Vagina (tissue), 2 donors: ENCODE results near the gene SDE2. TPM values are rescaled to one million over a fixed set of nuclear protein-coding genes. Genes with fewer than 3 reads are reported as not detected.

Experiments used
- DNase-seq, 2 donors: peaks; one replicate each; pipeline ENCODE4 v3.0.0-alpha.2; 2017; ENCODE audit errors: extremely low spot score in 2 of 2
- H3K27ac ChIP-seq: fragments of 200-600 bp; sonication (generic); one replicate; pipeline ENCODE4 v1.5.1; 2019
- H3K27me3 ChIP-seq: fragments of 200-600 bp; sonication (generic); one replicate; pipeline ENCODE4 v1.5.1; 2019
- H3K36me3 ChIP-seq, 2 donors: fragments of 200-600 bp; sonication (generic); one replicate each; pipeline ENCODE4 v1.5.1; 2017 to 2019
- H3K4me1 ChIP-seq: fragments of 200-600 bp; sonication (generic); one replicate; pipeline ENCODE4 v1.5.1; 2019
- H3K4me3 ChIP-seq, 2 donors: fragments of 200-600 bp; sonication (generic); 1 replicate in 1 of 2; 2 replicates in 1 of 2; pipeline ENCODE4 v1.5.1; 2016 to 2019
- H3K9me3 ChIP-seq: fragments of 200-600 bp; sonication (generic); one replicate; pipeline ENCODE4 v1.5.1; 2019
- POLR2A ChIP-seq, 2 donors: fragments of 450-650 bp; IDR thresholded peaks; one replicate each; pipeline ENCODE4 v1.6.1; 2017; ENCODE audit warnings: antibody characterized with exemption in 2 of 2, mild to moderate bottlenecking in 2 of 2, moderate library complexity in 2 of 2
- POLR2AphosphoS5 ChIP-seq, 2 donors: sonication (generic); formaldehyde crosslinking; IDR thresholded peaks; one replicate each; pipeline ENCODE4 v1.9.0; 2017; ENCODE audit warnings: antibody characterized with exemption in 2 of 2, mild to moderate bottlenecking in 2 of 2, low read depth in 1 of 2; ENCODE audit not compliant: insufficient read depth in 1 of 2
- intact Hi-C: fragments of 100-400 bp; cut with DNase I; formaldehyde crosslinking; loops from one replicate; pipeline ENCODE4 v1.15.1; 2023
- total RNA-seq: library from RNA; depleted of rRNA; stranded (reverse); fragments of >200 nt; gene quantifications from one replicate; pipeline ENCODE4 v1.2.3, GENCODE V29; 2016
- TF ChIP-seq, protein P1 (sequence below), 3 experiments: fragments of 450-650 bp in 2 of 3; fragments of 200-600 bp in 1 of 3; sonication (generic) in 1 of 3; IDR thresholded peaks; one replicate each; pipeline ENCODE4 v1.5.1; 2017 to 2019; ENCODE audit warnings: antibody characterized with exemption in 3 of 3, mild to moderate bottlenecking in 2 of 3, moderate library complexity in 2 of 3

Gene SDE2
- total RNA-seq, 1 donor from 2014 or later = 14.7 TPM

DNA sequence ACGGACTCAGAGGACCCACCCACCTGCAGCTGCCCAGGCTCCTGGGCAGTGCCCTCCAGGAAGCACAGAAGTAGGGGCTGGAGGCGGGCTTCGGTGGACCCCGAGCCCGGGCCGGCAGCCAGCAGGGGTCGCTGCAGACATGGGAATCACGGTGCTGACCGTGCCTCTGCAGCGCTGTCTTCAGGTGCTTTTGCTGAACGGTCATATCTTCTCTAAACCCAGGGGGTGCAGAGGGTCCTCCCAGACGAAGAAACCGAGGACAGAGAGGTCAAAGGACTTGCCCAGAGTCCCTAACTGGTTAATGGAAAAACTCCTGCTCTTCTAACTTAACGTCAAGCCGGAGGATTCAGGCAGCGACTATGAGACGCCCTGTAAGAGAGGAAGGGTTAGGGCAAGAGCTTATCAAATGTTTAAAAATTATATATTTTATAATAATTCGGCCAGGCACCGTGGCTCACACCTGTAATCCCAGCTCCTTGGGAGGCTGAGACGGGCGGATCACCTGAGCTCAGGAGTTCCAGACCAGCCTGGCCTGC is 36.6 kb downstream of the SDE2 start:
- H3K27me3 ChIP-seq = no peaks in the 10 kb centered on the region
- H3K27ac ChIP-seq = no peak overlapping the region
- no peaks in the 10 kb centered on the region for H3K36me3 ChIP-seq
- intact Hi-C loops = no loop called here
- TF ChIP-seq, protein P1, sequence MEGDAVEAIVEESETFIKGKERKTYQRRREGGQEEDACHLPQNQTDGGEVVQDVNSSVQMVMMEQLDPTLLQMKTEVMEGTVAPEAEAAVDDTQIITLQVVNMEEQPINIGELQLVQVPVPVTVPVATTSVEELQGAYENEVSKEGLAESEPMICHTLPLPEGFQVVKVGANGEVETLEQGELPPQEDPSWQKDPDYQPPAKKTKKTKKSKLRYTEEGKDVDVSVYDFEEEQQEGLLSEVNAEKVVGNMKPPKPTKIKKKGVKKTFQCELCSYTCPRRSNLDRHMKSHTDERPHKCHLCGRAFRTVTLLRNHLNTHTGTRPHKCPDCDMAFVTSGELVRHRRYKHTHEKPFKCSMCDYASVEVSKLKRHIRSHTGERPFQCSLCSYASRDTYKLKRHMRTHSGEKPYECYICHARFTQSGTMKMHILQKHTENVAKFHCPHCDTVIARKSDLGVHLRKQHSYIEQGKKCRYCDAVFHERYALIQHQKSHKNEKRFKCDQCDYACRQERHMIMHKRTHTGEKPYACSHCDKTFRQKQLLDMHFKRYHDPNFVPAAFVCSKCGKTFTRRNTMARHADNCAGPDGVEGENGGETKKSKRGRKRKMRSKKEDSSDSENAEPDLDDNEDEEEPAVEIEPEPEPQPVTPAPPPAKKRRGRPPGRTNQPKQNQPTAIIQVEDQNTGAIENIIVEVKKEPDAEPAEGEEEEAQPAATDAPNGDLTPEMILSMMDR (IDR thresholded peaks at IDR 0.05) = no peak
- TF ChIP-seq POLR2AphosphoS5 (IDR thresholded peaks at IDR 0.05; ENCODE audit: insufficient read depth in 1 of 2, low read depth in 1 of 2) = no peak
- no peak for TF ChIP-seq POLR2A (IDR thresholded peaks at IDR 0.05)
- DNase-seq = no peak
- no peaks in the 10 kb centered on the region for H3K9me3 ChIP-seq
- H3K4me3 ChIP-seq = no peak overlapping the region
- H3K4me1 ChIP-seq = peaks cover 6% of the 10 kb centered on the region

DNA sequence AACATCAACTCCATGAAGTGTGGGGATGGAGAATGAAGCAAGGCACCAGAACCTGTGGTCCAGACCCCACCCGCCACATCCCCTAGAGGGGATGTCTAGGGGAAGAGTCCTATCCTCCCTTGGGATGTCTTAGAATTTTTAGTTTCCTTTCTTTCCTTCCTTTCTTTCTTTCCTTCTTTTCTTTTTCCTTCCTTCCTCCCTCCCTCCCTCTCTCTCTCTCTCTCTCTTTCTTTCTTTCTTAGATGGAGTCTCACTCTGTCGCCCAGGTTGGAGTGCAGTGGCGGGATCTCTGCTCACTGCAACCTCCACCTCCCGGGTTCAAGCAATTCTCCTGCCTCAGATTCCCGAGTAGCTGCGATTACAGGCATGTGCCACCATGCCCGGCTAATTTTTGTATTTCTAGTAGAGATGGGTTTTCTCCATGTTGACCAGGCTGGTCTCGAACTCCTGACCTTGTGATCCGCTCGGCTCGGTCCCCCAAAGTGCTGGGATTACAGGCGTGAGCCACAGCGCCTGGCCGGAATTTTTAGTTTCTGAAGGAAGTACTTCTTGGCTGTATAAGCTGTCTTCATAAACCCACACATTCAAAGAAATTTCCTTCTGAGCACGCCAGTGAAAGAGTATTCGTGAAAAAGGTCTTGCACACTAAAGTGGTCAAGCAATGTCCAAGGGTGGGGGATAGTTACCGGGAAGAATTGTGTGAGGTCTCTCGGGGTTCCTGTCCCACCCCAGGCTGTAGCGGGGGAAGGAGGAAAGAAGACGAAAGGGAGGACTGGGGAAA is 37.3 kb downstream of the SDE2 start:
- Histone ChIP-seq H3K9me3 (no peaks in the 10 kb centered on the region), H3K36me3 (no peaks in the 10 kb centered on the region), H3K27me3 (no peaks in the 10 kb centered on the region), H3K4me3 (no peak overlapping the region), H3K4me1 (peaks cover 6% of the 10 kb centered on the region), H3K27ac (no peak overlapping the region)
- no peak for TF ChIP-seq POLR2AphosphoS5 (IDR thresholded peaks at IDR 0.05; ENCODE audit: insufficient read depth in 1 of 2, low read depth in 1 of 2)
- TF ChIP-seq, protein P1 (IDR thresholded peaks at IDR 0.05) = no peak
- no peak for TF ChIP-seq POLR2A (IDR thresholded peaks at IDR 0.05)
- DNase-seq = no peak
- intact Hi-C loops = no loop called here

DNA sequence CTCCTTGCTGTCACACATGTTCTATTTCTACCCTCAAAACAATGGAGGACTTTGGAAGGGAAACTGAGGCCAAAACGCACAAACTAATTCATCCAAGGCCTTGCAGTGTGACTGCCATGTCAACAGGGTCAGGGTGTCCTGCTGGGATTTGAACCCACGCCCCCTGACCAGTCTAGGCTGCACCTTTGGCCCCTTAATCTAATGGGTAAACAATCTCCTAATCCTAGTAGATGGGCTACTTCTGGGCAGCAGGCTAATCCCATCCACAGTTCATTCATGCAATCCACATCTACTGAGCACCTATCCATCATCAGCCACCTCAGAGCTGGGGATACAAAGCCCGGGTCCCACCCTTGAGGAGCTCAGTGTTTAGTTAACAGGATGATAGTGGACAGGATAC is 41.1 kb downstream of the SDE2 start:
- intact Hi-C loops = no loop called here
- Histone ChIP-seq H3K27me3 (no peaks in the 10 kb centered on the region), H3K36me3 (no peaks in the 10 kb centered on the region), H3K4me3 (no peak overlapping the region), H3K27ac (no peak overlapping the region), H3K4me1 (peaks cover 6% of the 10 kb centered on the region), H3K9me3 (no peaks in the 10 kb centered on the region)
- no peak for DNase-seq
- TF ChIP-seq POLR2AphosphoS5 (IDR thresholded peaks at IDR 0.05; ENCODE audit: insufficient read depth in 1 of 2, low read depth in 1 of 2) (no peak), POLR2A (IDR thresholded peaks at IDR 0.05) (no peak)
- TF ChIP-seq, protein P1 (IDR thresholded peaks at IDR 0.05) = no peak

DNA sequence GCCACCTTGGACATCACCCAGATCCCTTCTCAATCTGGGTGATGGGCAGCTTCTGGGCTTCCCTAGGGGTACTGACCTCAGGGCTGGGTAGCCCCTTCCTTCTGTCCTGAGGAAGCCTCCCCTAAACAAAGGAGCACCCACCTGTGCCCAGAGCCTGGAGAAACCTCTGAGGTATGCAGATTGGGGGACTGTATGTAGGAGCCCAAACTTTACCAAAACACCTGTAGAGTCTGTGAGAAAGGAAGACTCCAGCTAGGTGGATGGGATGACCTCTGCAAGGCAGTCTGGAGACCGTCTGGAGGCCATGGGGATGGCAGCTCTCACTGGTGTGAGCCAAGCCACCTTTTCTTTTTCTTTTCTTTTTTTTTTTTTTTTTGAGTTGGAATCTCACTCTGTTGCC is 44.4 kb downstream of the SDE2 start:
- H3K4me3 ChIP-seq = no peak overlapping the region
- intact Hi-C loops = no loop called here
- H3K36me3 ChIP-seq = no peaks in the 10 kb centered on the region
- DNase-seq = no peak
- H3K9me3 ChIP-seq = no peaks in the 10 kb centered on the region
- H3K27me3 ChIP-seq = no peaks in the 10 kb centered on the region
- H3K4me1 ChIP-seq = no peaks in the 10 kb centered on the region
- no peak overlapping the region for H3K27ac ChIP-seq
- TF ChIP-seq, protein P1 (IDR thresholded peaks at IDR 0.05) = no peak
- TF ChIP-seq POLR2A (IDR thresholded peaks at IDR 0.05) (no peak), POLR2AphosphoS5 (IDR thresholded peaks at IDR 0.05; ENCODE audit: insufficient read depth in 1 of 2, low read depth in 1 of 2) (no peak)

DNA sequence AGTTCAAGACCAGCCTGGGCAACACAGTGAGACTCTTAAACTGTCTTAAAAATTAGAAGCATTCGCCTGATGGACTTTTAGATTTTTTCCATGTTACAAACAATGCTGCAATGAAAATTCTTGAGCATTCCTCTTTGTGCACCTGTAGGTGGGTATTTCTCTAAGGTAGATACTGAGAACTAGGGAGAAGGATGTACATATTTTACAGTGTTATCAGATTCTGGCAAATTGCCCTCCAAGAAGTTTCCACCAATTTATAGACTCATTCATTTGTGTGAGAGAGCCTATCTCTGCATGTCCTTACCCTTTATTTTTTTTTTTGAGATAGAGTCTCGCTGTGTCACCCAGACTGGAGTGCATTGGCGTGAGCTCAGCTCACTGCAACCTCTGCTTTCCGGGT is 45.8 kb downstream of the SDE2 start:
- no peak for TF ChIP-seq POLR2A (IDR thresholded peaks at IDR 0.05)
- TF ChIP-seq, protein P1 (IDR thresholded peaks at IDR 0.05) = no peak
- TF ChIP-seq POLR2AphosphoS5 (IDR thresholded peaks at IDR 0.05; ENCODE audit: insufficient read depth in 1 of 2, low read depth in 1 of 2) = no peak
- H3K27me3 ChIP-seq = no peaks in the 10 kb centered on the region
- H3K36me3 ChIP-seq = no peaks in the 10 kb centered on the region
- H3K4me3 ChIP-seq = no peak overlapping the region
- intact Hi-C loops = no loop called here
- no peak overlapping the region for H3K27ac ChIP-seq
- H3K9me3 ChIP-seq = no peaks in the 10 kb centered on the region
- DNase-seq = no peak
- no peaks in the 10 kb centered on the region for H3K4me1 ChIP-seq
